K562 (cell line): Measurements from ENCODE around the gene VPS50. TPM values are rescaled to one million over a fixed set of nuclear protein-coding genes. Genes with fewer than 3 reads are reported as not detected.

Source experiments
- ARID3A ChIP-seq: IDR thresholded peaks from 2 replicates; pipeline ENCODE4 v1.6.1; 2012; ENCODE audit warnings: low read depth, low read length, improper control_type of control experiment, borderline replicate concordance
- DEAF1 ChIP-seq: fragments of 450-650 bp; formaldehyde crosslinking; IDR thresholded peaks from 2 replicates; pipeline ENCODE4 v1.4.0; 2020; ENCODE audit warnings: mild to moderate bottlenecking, moderate library complexity
- EP400 ChIP-seq: fragments of 450-650 bp; IDR thresholded peaks from 2 replicates; pipeline ENCODE4 v1.6.1; 2017; ENCODE audit warnings: antibody characterized with exemption, mild to moderate bottlenecking, moderate library complexity
- FOXA3 ChIP-seq, 2 experiments: fragments of 450-650 bp in 1 of 2; sonication (generic) in 1 of 2; formaldehyde crosslinking; IDR thresholded peaks in 1 of 2; conservative IDR thresholded peaks in 1 of 2; 2 replicates each; pipeline versions ENCODE4 v1.4.0 to v1.8.0; 2020 to 2022; ENCODE audit warnings: mild to moderate bottlenecking in 2 of 2, missing genetic modification reagents in 1 of 2
- GABPA ChIP-seq: fragments of 200-800 bp; sonication (Bioruptor generic); conservative IDR thresholded peaks from 2 replicates; pipeline ENCODE4 v1.6.1; 2016; ENCODE audit warnings: low read depth, missing genetic modification characterization, missing compliant biosample characterization
- HDGF ChIP-seq: fragments of 450-650 bp; IDR thresholded peaks from 2 replicates; pipeline ENCODE4 v1.6.1; 2016
- POLR2H ChIP-seq: IDR thresholded peaks from 2 replicates; pipeline ENCODE4 v1.6.1; 2016; ENCODE audit warnings: missing genetic modification characterization, low read depth, mild to moderate bottlenecking, control low read depth, missing compliant biosample characterization, moderate library complexity
- RAD21 ChIP-seq, 2 experiments: fragments of 250-450 bp in 1 of 2; fragments of 450-650 bp in 1 of 2; sonication (Bioruptor Pico) in 1 of 2; formaldehyde crosslinking in 1 of 2; IDR thresholded peaks in 1 of 2; conservative IDR thresholded peaks in 1 of 2; 2 replicates each; pipeline versions ENCODE4 v1.4.0 to v1.8.0; 2020 to 2022; ENCODE audit warnings: mild to moderate bottlenecking in 2 of 2, moderate library complexity in 1 of 2
- RFX1 ChIP-seq: fragments of 450-650 bp; IDR thresholded peaks from 2 replicates; pipeline ENCODE4 v1.6.1; 2016; ENCODE audit warnings: mild to moderate bottlenecking, moderate library complexity
- SMC3 ChIP-seq: conservative IDR thresholded peaks from 2 replicates; pipeline ENCODE4 v1.6.1; 2011; ENCODE audit warnings: low read depth, low read length, improper control_type of control experiment; ENCODE audit not compliant: insufficient read depth
- ZNF551 ChIP-seq: fragments of 250-450 bp; sonication (Bioruptor Pico); IDR thresholded peaks from 2 replicates; pipeline ENCODE4 v1.5.0; 2021; ENCODE audit warnings: mild to moderate bottlenecking, moderate library complexity
- polyA plus RNA-seq, 8 experiments: library from polyadenylated mRNA; depleted of rRNA in 4 of 8; stranded (reverse) in 5 of 8; unstranded in 3 of 8; fragments of >200 nt; fragmentation: Nextera tagmentation in 2 of 8; fragmentation: Illumina TruSeq in 1 of 8; extraction: Ambion mirVana in 2 of 8; extraction: Trizol in 1 of 8; gene quantifications; 2 replicates each; pipeline versions ENCODE4 v1.2.1 to v1.2.3, GENCODE V29; 2011 to 2014; ENCODE audit warnings: inconsistent platforms in 1 of 8, missing spikeins in 1 of 8
- total RNA-seq, 7 experiments: library from RNA; depleted of rRNA in 6 of 7; stranded (reverse); fragments of >200 nt in 6 of 7; fragmentation: Illumina TruSeq in 2 of 7; extraction: Trizol in 2 of 7; gene quantifications; 2 replicates each; pipeline versions ENCODE4 v1.2.1 to v1.2.3, GENCODE V29; 2011 to 2021; ENCODE audit warnings: low replicate concordance in 1 of 7
- TF ChIP-seq, protein P1 (sequence below), 2 experiments: fragments of 450-650 bp; formaldehyde crosslinking in 1 of 2; IDR thresholded peaks; 2 replicates each; pipeline versions ENCODE4 v1.4.0 to v1.6.1; 2014 to 2020; ENCODE audit warnings: mild to moderate bottlenecking in 2 of 2, borderline replicate concordance in 1 of 2, low read depth in 1 of 2
- TF ChIP-seq, protein P2 (sequence below), 3 experiments: IDR thresholded peaks in 2 of 3; conservative IDR thresholded peaks in 1 of 3; 2 replicates each; pipeline ENCODE4 v1.5.1; 2011 to 2012; ENCODE audit warnings: low read length in 3 of 3, mild to moderate bottlenecking in 3 of 3, control low read depth in 2 of 3, improper control_type of control experiment in 1 of 3, inconsistent platforms in 1 of 3, low read depth in 1 of 3, mixed read lengths in 1 of 3, moderate library complexity in 1 of 3; ENCODE audit not compliant: insufficient read depth in 2 of 3

The VPS50 gene
- total and polyA plus RNA-seq, 9 of the 15 experiments (the other 6 are each of a cell fraction or from before 2014, with no cell fraction given), result 10.5 to 29.4 (median 15.8) TPM

GRCh38 chr7:93228302-93228701 lies 3.9 kb upstream of the VPS50 start (continued):
- TF ChIP-seq, protein P1, sequence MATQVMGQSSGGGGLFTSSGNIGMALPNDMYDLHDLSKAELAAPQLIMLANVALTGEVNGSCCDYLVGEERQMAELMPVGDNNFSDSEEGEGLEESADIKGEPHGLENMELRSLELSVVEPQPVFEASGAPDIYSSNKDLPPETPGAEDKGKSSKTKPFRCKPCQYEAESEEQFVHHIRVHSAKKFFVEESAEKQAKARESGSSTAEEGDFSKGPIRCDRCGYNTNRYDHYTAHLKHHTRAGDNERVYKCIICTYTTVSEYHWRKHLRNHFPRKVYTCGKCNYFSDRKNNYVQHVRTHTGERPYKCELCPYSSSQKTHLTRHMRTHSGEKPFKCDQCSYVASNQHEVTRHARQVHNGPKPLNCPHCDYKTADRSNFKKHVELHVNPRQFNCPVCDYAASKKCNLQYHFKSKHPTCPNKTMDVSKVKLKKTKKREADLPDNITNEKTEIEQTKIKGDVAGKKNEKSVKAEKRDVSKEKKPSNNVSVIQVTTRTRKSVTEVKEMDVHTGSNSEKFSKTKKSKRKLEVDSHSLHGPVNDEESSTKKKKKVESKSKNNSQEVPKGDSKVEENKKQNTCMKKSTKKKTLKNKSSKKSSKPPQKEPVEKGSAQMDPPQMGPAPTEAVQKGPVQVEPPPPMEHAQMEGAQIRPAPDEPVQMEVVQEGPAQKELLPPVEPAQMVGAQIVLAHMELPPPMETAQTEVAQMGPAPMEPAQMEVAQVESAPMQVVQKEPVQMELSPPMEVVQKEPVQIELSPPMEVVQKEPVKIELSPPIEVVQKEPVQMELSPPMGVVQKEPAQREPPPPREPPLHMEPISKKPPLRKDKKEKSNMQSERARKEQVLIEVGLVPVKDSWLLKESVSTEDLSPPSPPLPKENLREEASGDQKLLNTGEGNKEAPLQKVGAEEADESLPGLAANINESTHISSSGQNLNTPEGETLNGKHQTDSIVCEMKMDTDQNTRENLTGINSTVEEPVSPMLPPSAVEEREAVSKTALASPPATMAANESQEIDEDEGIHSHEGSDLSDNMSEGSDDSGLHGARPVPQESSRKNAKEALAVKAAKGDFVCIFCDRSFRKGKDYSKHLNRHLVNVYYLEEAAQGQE (IDR thresholded peaks at IDR 0.05; ENCODE audit: borderline replicate concordance), result peak; percentile 53; the same call in 1 of the 2 replicates
- TF ChIP-seq, protein P1 (CRISPR knock-in tag; IDR thresholded peaks at IDR 0.05; ENCODE audit: low read depth), result no peak
- TF ChIP-seq ARID3A, result peak; percentile 76; the same call in 1 of the 2 replicates
- TF ChIP-seq SMC3, result peak; percentile 39
- peak; percentile 71 to 73 for TF ChIP-seq RAD21 (CRISPR knock-in tag; conservative IDR thresholded peaks at IDR 0.05 in 1 of 2, IDR thresholded peaks at IDR 0.05 in 1 of 2)
- TF ChIP-seq HDGF, result no peak
- TF ChIP-seq POLR2H (tag), result 0 out of 2 replicates have a peak, but pooled peaks have one; percentile 30
- TF ChIP-seq GABPA, result 0 out of 2 replicates have a peak, but pooled peaks have one; percentile 14
- TF ChIP-seq EP400, result 0 out of 2 replicates have a peak, but pooled peaks have one; percentile 31
- TF ChIP-seq, protein P2, sequence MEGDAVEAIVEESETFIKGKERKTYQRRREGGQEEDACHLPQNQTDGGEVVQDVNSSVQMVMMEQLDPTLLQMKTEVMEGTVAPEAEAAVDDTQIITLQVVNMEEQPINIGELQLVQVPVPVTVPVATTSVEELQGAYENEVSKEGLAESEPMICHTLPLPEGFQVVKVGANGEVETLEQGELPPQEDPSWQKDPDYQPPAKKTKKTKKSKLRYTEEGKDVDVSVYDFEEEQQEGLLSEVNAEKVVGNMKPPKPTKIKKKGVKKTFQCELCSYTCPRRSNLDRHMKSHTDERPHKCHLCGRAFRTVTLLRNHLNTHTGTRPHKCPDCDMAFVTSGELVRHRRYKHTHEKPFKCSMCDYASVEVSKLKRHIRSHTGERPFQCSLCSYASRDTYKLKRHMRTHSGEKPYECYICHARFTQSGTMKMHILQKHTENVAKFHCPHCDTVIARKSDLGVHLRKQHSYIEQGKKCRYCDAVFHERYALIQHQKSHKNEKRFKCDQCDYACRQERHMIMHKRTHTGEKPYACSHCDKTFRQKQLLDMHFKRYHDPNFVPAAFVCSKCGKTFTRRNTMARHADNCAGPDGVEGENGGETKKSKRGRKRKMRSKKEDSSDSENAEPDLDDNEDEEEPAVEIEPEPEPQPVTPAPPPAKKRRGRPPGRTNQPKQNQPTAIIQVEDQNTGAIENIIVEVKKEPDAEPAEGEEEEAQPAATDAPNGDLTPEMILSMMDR (IDR thresholded peaks at IDR 0.05 in 2 of 3, conservative IDR thresholded peaks at IDR 0.05 in 1 of 3; ENCODE audit: insufficient read depth in 2 of 3, low read depth in 1 of 3, low read length in 3 of 3), result peak; percentile 58 to 84 (median 69); a peak in 5 of 6 replicates
- 0 out of 4 replicates have a peak, but pooled peaks of 1 of the 2 experiments have one; percentile 14 for TF ChIP-seq FOXA3 (CRISPR knock-in tag; conservative IDR thresholded peaks at IDR 0.05 in 1 of 2, IDR thresholded peaks at IDR 0.05 in 1 of 2)
- peak; percentile 70 for TF ChIP-seq DEAF1 (CRISPR knock-in tag)
- TF ChIP-seq RFX1, result no peak
- no peak for TF ChIP-seq ZNF551 (CRISPR knock-in tag)
